NCI-H187 (cell line): ENCODE results near the gene MX2.
"Not testable (repeated sequence)": the region's sequence is repeated elsewhere in the genome, so short reads cannot be mapped to it uniquely, and the experiment has no call there.

Experiments
- DNase-seq, 2 experiments: peaks; one replicate each; lab custom pipeline; 2025; lab: John Stamatoyannopoulos, UW

MX2 gene

GRCh38 chr21:41361786-41362604 lies at the start of gene MX2:
Gene MX2, plus strand, starts transcription at chr21:41362027. Its CDS starts 14,880 bp downstream, at chr21:41376907.
- peak; percentile 22 to 44 for DNase-seq

- DNase-seq: not testable (repeated sequence)
Measured at GRCh38 chr21:41313285-41314164, 48.3 kb upstream of the MX2 start.

GRCh38 chr21:41315726-41316125 lies 46.1 kb upstream of the MX2 start:
- no peak for DNase-seq

GRCh38 chr21:41316200-41317062 lies 45.4 kb upstream of the MX2 start, which contains the start of gene FAM3B:
Gene FAM3B, plus strand, starts transcription at chr21:41316801. Its CDS starts 79 bp downstream, at chr21:41316880.
- peak; percentile 57 to 74 for DNase-seq

- DNase-seq: no peak
Measured at GRCh38 chr21:41317063-41317392, 44.8 kb upstream of the MX2 start.

GRCh38 chr21:41317458-41317857 lies 44.4 kb upstream of the MX2 start:
- peak in 1 of 2 experiments; percentile 29 for DNase-seq

GRCh38 chr21:41318218-41318617 lies 43.6 kb upstream of the MX2 start:
- DNase-seq: peak; percentile 57 to 72

GRCh38 chr21:41319273-41319672 lies 42.6 kb upstream of the MX2 start:
- DNase-seq: no peak

- peak; percentile 50 to 61 for DNase-seq
Measured at GRCh38 chr21:41321211-41321907, 40.5 kb upstream of the MX2 start.

- no peak for DNase-seq
Measured at GRCh38 chr21:41321908-41322495, 39.8 kb upstream of the MX2 start.

- no peak for DNase-seq
Measured at GRCh38 chr21:41322496-41323382, 39.1 kb upstream of the MX2 start.

GRCh38 chr21:41325138-41325912 lies 36.5 kb upstream of the MX2 start:
- DNase-seq: no peak

GRCh38 chr21:41326414-41327080 lies 35.3 kb upstream of the MX2 start:
- no peak for DNase-seq

- DNase-seq: no peak
Measured at GRCh38 chr21:41327753-41328152, 34.1 kb upstream of the MX2 start.

- no peak for DNase-seq
Measured at GRCh38 chr21:41328660-41329607, 32.9 kb upstream of the MX2 start.

GRCh38 chr21:41333752-41334151 lies 28.1 kb upstream of the MX2 start:
- DNase-seq: no peak

- DNase-seq: no peak
Measured at GRCh38 chr21:41337515-41337914, 24.3 kb upstream of the MX2 start.
